Gastroesophageal sphincter (tissue), 4 donors: ENCODE measurements around the gene ICAM5. TPM values are rescaled to one million over a fixed set of nuclear protein-coding genes. Genes with fewer than 3 reads are reported as not detected.
A peak's percentile ranks its signal among the peaks of the same experiment; 100 is the strongest.

ENCODE experiments used
- ATAC-seq: fragments of 150-250 bp; one replicate; pipeline ENCODE4 v1.9.1; 2016; ENCODE audit warnings: mild to moderate bottlenecking, moderate library complexity
- H3K27ac ChIP-seq, 4 donors: fragments of 200-600 bp; sonication (generic) in 3 of 4; 1 replicate in 3 of 4; 2 replicates in 1 of 4; pipeline ENCODE4 v1.5.1; 2016 to 2019
- H3K27me3 ChIP-seq: fragments of 200-600 bp; sonication (generic); one replicate; pipeline ENCODE4 v1.5.1; 2019
- H3K36me3 ChIP-seq, 2 donors: fragments of 200-600 bp; sonication (generic); one replicate each; pipeline ENCODE4 v1.5.1; 2019; ENCODE audit warnings: control low read depth in 1 of 2
- H3K4me1 ChIP-seq, 3 donors: fragments of 200-600 bp; sonication (generic); 1 replicate in 2 of 3; 2 replicates in 1 of 3; pipeline ENCODE4 v1.5.1; 2016 to 2019; ENCODE audit warnings: control low read depth in 2 of 3
- H3K4me3 ChIP-seq, 2 donors: fragments of 200-600 bp; sonication (generic); one replicate each; pipeline ENCODE4 v1.5.1; 2019; ENCODE audit warnings: mild to moderate bottlenecking in 1 of 2, moderate library complexity in 1 of 2
- H3K9me3 ChIP-seq, 3 donors: fragments of 200-600 bp; sonication (generic); one replicate each; pipeline ENCODE4 v1.5.1; 2017 to 2019; ENCODE audit warnings: control low read depth in 2 of 3
- EP300 ChIP-seq: sonication (generic); formaldehyde crosslinking; IDR thresholded peaks from one replicate; pipeline ENCODE4 v1.6.1; 2017; ENCODE audit warnings: antibody characterized with exemption, mild to moderate bottlenecking
- POLR2A ChIP-seq, 2 donors: fragments of 450-650 bp; IDR thresholded peaks; one replicate each; pipeline ENCODE4 v1.6.1; 2017; ENCODE audit warnings: antibody characterized with exemption in 2 of 2, mild to moderate bottlenecking in 2 of 2, moderate library complexity in 1 of 2
- POLR2AphosphoS5 ChIP-seq: sonication (generic); formaldehyde crosslinking; IDR thresholded peaks from one replicate; pipeline ENCODE4 v1.6.1; 2017; ENCODE audit warnings: antibody characterized with exemption
- WGBS, 2 donors: methylation state at CpG; one replicate each; pipeline ENCODE4 v1.1.5; 2018; ENCODE audit warnings: low coverage in 1 of 2; 5-methylcytosine and 5-hydroxymethylcytosine counted together
- total RNA-seq, 4 donors: library from RNA; depleted of rRNA; stranded (reverse); fragments of >200 nt; gene quantifications; one replicate each; pipeline ENCODE4 v1.1.0, GENCODE V29; 2016
- TF ChIP-seq, protein P1 (sequence below), 4 experiments: fragments of 200-600 bp in 2 of 4; fragments of 450-650 bp in 2 of 4; sonication (generic) in 1 of 4; IDR thresholded peaks; one replicate each; pipeline ENCODE4 v1.5.1; 2017 to 2019; ENCODE audit warnings: antibody characterized with exemption in 4 of 4, mild to moderate bottlenecking in 2 of 4, moderate library complexity in 2 of 4

ICAM5 gene
- total RNA-seq, 4 donors from 2014 or later, result 0.12 to 0.54 (median 0.47) TPM; not detected in 1

DNA sequence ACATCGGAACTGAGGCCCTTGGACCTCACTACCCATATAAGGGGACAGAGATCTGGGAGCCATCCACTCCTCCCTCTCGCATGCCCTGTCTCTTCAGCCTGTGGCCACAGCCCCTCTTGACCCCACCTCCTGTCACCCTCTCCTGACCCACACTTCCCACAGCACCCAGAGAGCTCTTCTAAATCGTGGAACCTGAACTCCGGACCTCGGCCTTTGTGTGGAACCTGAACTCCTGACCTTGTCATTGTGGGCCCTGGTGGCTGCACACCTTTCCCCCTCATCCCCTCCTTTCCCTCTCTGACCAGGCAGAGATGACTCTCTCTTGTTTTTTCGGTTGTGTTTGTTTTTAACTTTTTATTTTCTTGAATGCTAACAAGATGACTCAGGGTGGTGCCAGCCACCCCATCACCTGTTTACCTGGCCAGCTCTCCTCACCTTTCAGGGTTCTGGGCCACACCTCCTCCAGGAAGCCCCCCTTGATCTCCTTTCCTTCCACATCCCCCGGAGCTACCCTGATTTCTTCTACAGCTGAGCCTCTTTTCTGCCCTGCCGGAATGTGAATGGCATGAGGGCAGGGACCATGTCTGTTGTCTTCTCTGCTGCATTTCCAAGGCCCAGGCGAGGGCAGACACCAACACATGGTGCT lies 32.7 kb upstream of the ICAM5 start:
- ATAC-seq, result no peak
- peaks cover 0 to 67% of the 10 kb centered on the region in 2 donors for H3K36me3 ChIP-seq
- no peak overlapping the region for H3K4me3 ChIP-seq
- no peaks in the 10 kb centered on the region for H3K9me3 ChIP-seq
- H3K27ac ChIP-seq, result no peak overlapping the region
- peaks cover 0 to 24% (median 9%) of the 10 kb centered on the region in 3 donors for H3K4me1 ChIP-seq
- H3K27me3 ChIP-seq, result no peaks in the 10 kb centered on the region
- WGBS, 2 donors, result 71 to 76% methylated on average over 5 to 8 of the region's 9 CpGs
- no peak for TF ChIP-seq POLR2A (IDR thresholded peaks at IDR 0.05)
- TF ChIP-seq, protein P1, sequence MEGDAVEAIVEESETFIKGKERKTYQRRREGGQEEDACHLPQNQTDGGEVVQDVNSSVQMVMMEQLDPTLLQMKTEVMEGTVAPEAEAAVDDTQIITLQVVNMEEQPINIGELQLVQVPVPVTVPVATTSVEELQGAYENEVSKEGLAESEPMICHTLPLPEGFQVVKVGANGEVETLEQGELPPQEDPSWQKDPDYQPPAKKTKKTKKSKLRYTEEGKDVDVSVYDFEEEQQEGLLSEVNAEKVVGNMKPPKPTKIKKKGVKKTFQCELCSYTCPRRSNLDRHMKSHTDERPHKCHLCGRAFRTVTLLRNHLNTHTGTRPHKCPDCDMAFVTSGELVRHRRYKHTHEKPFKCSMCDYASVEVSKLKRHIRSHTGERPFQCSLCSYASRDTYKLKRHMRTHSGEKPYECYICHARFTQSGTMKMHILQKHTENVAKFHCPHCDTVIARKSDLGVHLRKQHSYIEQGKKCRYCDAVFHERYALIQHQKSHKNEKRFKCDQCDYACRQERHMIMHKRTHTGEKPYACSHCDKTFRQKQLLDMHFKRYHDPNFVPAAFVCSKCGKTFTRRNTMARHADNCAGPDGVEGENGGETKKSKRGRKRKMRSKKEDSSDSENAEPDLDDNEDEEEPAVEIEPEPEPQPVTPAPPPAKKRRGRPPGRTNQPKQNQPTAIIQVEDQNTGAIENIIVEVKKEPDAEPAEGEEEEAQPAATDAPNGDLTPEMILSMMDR (IDR thresholded peaks at IDR 0.05), result no peak
- TF ChIP-seq POLR2AphosphoS5, result no peak
- TF ChIP-seq EP300, result no peak

DNA sequence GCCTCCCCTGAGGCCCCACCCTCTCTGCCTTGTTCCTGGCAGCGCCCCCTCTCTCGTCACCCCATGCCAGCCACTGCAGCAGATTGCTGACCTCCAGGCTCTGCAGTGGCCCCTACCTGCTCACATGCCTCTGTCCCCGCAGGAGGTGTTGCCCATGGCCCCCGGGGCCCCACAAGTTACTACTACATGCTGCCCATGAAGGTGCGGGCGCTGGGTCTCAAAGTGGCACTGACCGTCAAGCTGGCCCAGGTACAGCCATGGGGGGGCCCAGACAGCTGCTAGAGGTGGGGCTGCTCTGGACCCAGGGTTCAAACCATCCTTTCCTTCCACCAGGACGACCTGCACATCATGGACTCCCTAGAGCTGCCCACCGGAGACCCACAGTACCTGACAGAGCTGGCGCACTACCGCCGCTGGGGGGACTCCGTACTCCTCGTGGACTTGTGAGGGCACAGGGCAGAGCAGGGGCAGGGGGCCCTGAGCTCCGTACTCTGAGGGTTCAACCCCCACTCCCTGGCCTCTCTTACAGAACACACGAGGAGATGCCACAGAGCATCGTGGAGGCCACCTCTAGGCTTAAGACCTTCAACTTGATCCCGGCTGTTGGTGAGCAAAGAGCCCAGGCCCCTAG lies 31.6 kb upstream of the ICAM5 start:
- no peaks in the 10 kb centered on the region for H3K27me3 ChIP-seq
- TF ChIP-seq EP300 (no peak), POLR2A (IDR thresholded peaks at IDR 0.05) (no peak), POLR2AphosphoS5 (no peak)
- TF ChIP-seq, protein P1 (IDR thresholded peaks at IDR 0.05), result no peak
- H3K27ac ChIP-seq, result no peak overlapping the region
- no CpG with 5 or more reads among the region's 18 CpGs for WGBS, 2 donors
- ATAC-seq, result no peak
- no peak overlapping the region for H3K4me3 ChIP-seq
- peaks cover 0 to 14% (median 3%) of the 10 kb centered on the region in 3 donors for H3K4me1 ChIP-seq
- no peaks in the 10 kb centered on the region for H3K9me3 ChIP-seq
- peaks cover 0 to 67% of the 10 kb centered on the region in 2 donors for H3K36me3 ChIP-seq

DNA sequence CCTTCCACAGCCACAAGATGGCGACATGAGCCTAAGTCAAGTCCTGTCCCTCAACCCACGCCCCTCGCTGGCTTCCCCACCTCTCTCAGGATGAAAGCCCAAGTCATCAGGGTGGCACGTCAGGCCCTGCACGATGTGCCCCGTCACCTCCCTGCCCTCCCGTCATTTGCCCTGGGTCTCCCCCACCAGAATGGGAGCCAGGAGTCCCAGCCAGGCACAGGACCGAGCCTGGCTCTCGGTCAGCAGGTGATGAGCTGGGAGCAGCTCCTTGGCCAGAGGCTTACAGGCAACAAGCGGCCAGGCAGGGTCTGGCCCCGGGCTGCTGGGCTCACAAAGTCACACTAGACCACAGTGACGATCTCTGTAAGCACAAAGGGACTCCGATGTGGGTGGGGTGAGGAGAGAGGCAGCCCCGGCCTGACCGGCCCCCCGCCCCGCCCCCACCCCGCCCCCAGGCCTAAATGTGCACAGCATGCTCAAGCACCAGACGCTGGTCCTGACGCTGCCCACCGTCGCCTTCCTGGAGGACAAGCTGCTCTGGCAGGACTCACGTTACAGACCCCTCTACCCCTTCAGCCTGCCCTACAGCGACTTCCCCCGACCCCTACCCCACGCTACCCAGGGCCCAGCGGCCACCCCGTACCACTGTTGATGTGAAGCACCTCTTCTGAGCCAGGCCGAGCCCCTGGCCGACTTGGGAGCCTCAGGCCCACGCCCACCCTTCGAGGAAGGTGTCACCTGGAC lies 30.4 kb upstream of the ICAM5 start:
- 0 to 36% methylated on average over 3 to 10 of the region's 32 CpGs for WGBS, 2 donors
- no peak for TF ChIP-seq POLR2A (IDR thresholded peaks at IDR 0.05)
- TF ChIP-seq, protein P1 (IDR thresholded peaks at IDR 0.05), result peak in 3 of 4 experiments; percentile 50 to 64 (median 52)
- H3K36me3 ChIP-seq, result peaks cover 0 to 58% of the 10 kb centered on the region in 2 donors
- no peaks in the 10 kb centered on the region for H3K27me3 ChIP-seq
- H3K4me3 ChIP-seq, result no peak overlapping the region
- peak; percentile 62 for ATAC-seq
- peaks cover 0 to 6% (median 3%) of the 10 kb centered on the region in 3 donors for H3K4me1 ChIP-seq
- H3K27ac ChIP-seq, result peak overlapping the region in 3 of 4 donors; percentile 5 to 36 (median 25)
- no peaks in the 10 kb centered on the region for H3K9me3 ChIP-seq

DNA sequence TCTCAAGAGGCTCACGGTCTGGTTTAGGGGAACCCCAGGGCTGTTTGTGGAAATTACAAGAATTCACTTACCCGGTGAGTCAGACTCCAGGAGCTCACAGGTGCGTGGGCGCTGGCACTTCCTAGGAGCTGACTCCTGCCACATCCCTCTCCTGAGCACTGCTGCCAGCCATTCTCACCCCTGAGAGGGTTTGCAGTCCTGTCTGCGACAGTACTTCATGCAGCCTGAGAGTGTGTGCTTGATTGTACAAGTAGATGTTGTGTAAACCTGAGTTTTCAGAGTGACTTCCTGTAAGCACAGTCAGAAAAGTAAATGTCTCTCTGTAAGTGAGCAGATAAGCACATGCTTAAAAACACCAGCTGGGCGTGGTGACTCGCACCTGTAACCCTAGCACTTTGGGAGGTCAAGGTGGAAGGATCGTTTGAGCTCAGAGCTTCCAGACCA lies 29.6 kb upstream of the ICAM5 start:
- Histone ChIP-seq H3K36me3 (peaks cover 0 to 49% of the 10 kb centered on the region in 2 donors), H3K27me3 (no peaks in the 10 kb centered on the region), H3K4me3 (no peak overlapping the region), H3K4me1 (peaks cover 0 to 6% (median 3%) of the 10 kb centered on the region in 3 donors), H3K27ac (no peak overlapping the region), H3K9me3 (no peaks in the 10 kb centered on the region)
- TF ChIP-seq EP300 (no peak), POLR2AphosphoS5 (no peak), POLR2A (IDR thresholded peaks at IDR 0.05) (no peak)
- TF ChIP-seq, protein P1 (IDR thresholded peaks at IDR 0.05), result no peak
- ATAC-seq, result no peak
- 50 to 62% methylated on average over 1 to 5 of the region's 8 CpGs for WGBS, 2 donors
